ENCODE measurements around the gene CYFIP1.

CYFIP1 gene

GRCh38 chr15:22939652-22940061 is 40.5 kb downstream of the CYFIP1 start:
- no peak for TF ChIP-seq CTCF (IDR thresholded peaks at IDR 0.05; ENCODE audit: low read depth, low read length)
- DNase-seq (ENCODE audit: extremely low read depth, low read depth), result no peak

- TF ChIP-seq CTCF (IDR thresholded peaks at IDR 0.05; ENCODE audit: low read depth, low read length), result no peak
- no peak for DNase-seq (ENCODE audit: extremely low read depth, low read depth)
Observed at GRCh38 chr15:22939051-22939450, 41.1 kb downstream of the CYFIP1 start.

GRCh38 chr15:22936577-22937472 is 43.3 kb downstream of the CYFIP1 start:
- no peak for DNase-seq (ENCODE audit: extremely low read depth, low read depth)
- no peak for TF ChIP-seq CTCF (IDR thresholded peaks at IDR 0.05; ENCODE audit: low read depth, low read length)

GRCh38 chr15:22933641-22934061 is 46.5 kb downstream of the CYFIP1 start:
- DNase-seq (ENCODE audit: extremely low read depth, low read depth), result no peak
- TF ChIP-seq CTCF (IDR thresholded peaks at IDR 0.05; ENCODE audit: low read depth, low read length), result no peak

- DNase-seq (ENCODE audit: extremely low read depth, low read depth), result no peak
- TF ChIP-seq CTCF (IDR thresholded peaks at IDR 0.05; ENCODE audit: low read depth, low read length), result no peak
Observed at GRCh38 chr15:22931784-22932536, 48.2 kb downstream of the CYFIP1 start.

- no peak for TF ChIP-seq CTCF (IDR thresholded peaks at IDR 0.05; ENCODE audit: low read depth, low read length)
- DNase-seq (ENCODE audit: extremely low read depth, low read depth), result no peak
Observed at GRCh38 chr15:22930782-22931484, 49.2 kb downstream of the CYFIP1 start.
